Measurements from ENCODE around the gene SH3RF3.

GRCh38 chr2:109454304-109454703, 325.3 kb downstream of the SH3RF3 start:
- TF ChIP-seq, protein P1, sequence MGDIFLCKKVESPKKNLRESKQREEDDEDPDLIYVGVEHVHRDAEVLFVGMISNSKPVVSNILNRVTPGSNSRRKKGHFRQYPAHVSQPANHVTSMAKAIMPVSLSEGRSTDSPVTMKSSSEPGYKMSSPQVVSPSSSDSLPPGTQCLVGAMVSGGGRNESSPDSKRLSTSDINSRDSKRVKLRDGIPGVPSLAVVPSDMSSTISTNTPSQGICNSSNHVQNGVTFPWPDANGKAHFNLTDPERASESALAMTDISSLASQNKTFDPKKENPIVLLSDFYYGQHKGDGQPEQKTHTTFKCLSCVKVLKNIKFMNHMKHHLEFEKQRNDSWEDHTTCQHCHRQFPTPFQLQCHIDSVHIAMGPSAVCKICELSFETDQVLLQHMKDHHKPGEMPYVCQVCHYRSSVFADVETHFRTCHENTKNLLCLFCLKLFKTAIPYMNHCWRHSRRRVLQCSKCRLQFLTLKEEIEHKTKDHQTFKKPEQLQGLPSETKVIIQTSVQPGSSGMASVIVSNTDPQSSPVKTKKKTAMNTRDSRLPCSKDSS (IDR thresholded peaks at IDR 0.05; ENCODE audit: low read depth, partially characterized antibody), result no peak
- TF ChIP-seq GATA2 (CRISPR knock-in tag; IDR thresholded peaks at IDR 0.05) (no peak), TCF7L2 (IDR thresholded peaks at IDR 0.05; ENCODE audit: low read depth, low read length) (no peak), EZH2 (IDR thresholded peaks at IDR 0.05; ENCODE audit: borderline replicate concordance, low read depth, low read length) (no peak), ZNF592 (IDR thresholded peaks at IDR 0.05) (no peak), MAX (CRISPR knock-in tag; IDR thresholded peaks at IDR 0.05) (no peak), POLR2A (conservative IDR thresholded peaks at IDR 0.05) (no peak), NR3C1 (CRISPR knock-in tag; IDR thresholded peaks at IDR 0.05) (no peak), CTBP1 (IDR thresholded peaks at IDR 0.05; ENCODE audit: borderline replicate concordance) (no peak), YBX1 (IDR thresholded peaks at IDR 0.05) (no peak)
- TF ChIP-seq, protein P2, sequence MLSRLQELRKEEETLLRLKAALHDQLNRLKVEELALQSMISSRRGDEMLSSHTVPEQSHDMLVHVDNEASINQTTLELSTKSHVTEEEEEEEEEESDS (CRISPR knock-in tag; IDR thresholded peaks at IDR 0.05), result no peak
- TF ChIP-seq, protein P3, sequence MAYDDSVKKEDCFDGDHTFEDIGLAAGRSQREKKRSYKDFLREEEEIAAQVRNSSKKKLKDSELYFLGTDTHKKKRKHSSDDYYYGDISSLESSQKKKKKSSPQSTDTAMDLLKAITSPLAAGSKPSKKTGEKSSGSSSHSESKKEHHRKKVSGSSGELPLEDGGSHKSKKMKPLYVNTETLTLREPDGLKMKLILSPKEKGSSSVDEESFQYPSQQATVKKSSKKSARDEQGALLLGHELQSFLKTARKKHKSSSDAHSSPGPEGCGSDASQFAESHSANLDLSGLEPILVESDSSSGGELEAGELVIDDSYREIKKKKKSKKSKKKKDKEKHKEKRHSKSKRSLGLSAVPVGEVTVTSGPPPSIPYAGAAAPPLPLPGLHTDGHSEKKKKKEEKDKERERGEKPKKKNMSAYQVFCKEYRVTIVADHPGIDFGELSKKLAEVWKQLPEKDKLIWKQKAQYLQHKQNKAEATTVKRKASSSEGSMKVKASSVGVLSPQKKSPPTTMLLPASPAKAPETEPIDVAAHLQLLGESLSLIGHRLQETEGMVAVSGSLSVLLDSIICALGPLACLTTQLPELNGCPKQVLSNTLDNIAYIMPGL (CRISPR knock-in tag; IDR thresholded peaks at IDR 0.05), result no peak
